GM23338 (cell line): ENCODE results near the gene TCF12. TPM values are rescaled to one million over a fixed set of nuclear protein-coding genes. Genes with fewer than 3 reads are reported as not detected.

Experiments used
- ATAC-seq: fragments of 200-7000 bp; cut with Tn5 transposase; 3 replicates; pipeline ENCODE4 v1.9.1; 2020
- DNase-seq: peaks from one replicate; pipeline ENCODE4 v3.0.0-alpha.2; 2015; ENCODE audit warnings: low spot score
- H2AFZ ChIP-seq: fragments of 200-600 bp; sonication (generic); 2 replicates; pipeline ENCODE4 v1.8.0; 2016; ENCODE audit warnings: antibody characterized with exemption, mild to moderate bottlenecking, moderate library complexity
- H3F3A ChIP-seq: fragments of 200-600 bp; sonication (generic); replicated peaks from 2 replicates; pipeline ENCODE4 v1.8.0; 2017; ENCODE audit warnings: antibody characterized with exemption, mixed run types, low read depth
- H3K27ac ChIP-seq: fragments of 200-600 bp; sonication (generic); 2 replicates; pipeline ENCODE4 v1.6.1; 2016; ENCODE audit warnings: low read depth
- H3K27me3 ChIP-seq: fragments of 200-600 bp; sonication (generic); 2 replicates; pipeline ENCODE4 v1.8.0; 2016; ENCODE audit warnings: mild to moderate bottlenecking, mixed run types, moderate library complexity; ENCODE audit not compliant: insufficient read depth
- H3K36me3 ChIP-seq: fragments of 200-600 bp; sonication (generic); 2 replicates; pipeline ENCODE4 v1.8.0; 2016; ENCODE audit warnings: mild to moderate bottlenecking; ENCODE audit not compliant: insufficient read depth
- H3K4me1 ChIP-seq: fragments of 200-600 bp; sonication (generic); 2 replicates; pipeline ENCODE4 v1.8.0; 2016; ENCODE audit warnings: mild to moderate bottlenecking, moderate library complexity; ENCODE audit not compliant: insufficient read depth
- H3K4me2 ChIP-seq: fragments of 200-600 bp; sonication (generic); 2 replicates; pipeline ENCODE4 v1.7.1; 2017; ENCODE audit warnings: mixed run types
- H3K4me3 ChIP-seq: fragments of 200-600 bp; sonication (generic); 2 replicates; pipeline ENCODE4 v1.6.1; 2016; ENCODE audit warnings: mixed run types
- H3K79me2 ChIP-seq: fragments of 200-600 bp; sonication (generic); replicated peaks from 2 replicates; pipeline ENCODE4 v1.8.0; 2017; ENCODE audit warnings: mild to moderate bottlenecking; ENCODE audit not compliant: insufficient read depth
- H3K9me2 ChIP-seq: fragments of 200-600 bp; sonication (generic); 2 replicates; pipeline ENCODE4 v1.8.0; 2017; ENCODE audit not compliant: insufficient read depth
- H4K20me1 ChIP-seq: fragments of 200-600 bp; sonication (generic); replicated peaks from 2 replicates; pipeline ENCODE4 v1.8.0; 2017; ENCODE audit warnings: mild to moderate bottlenecking; ENCODE audit not compliant: insufficient read depth
- H3K27ac Mint-ChIP-seq: 2 replicates; pipeline ENCODE4 v1.8.0; 2020; ENCODE audit warnings: inconsistent platforms, mild to moderate bottlenecking, moderate library complexity, mixed read lengths
- H3K27me3 Mint-ChIP-seq: 3 replicates; pipeline ENCODE4 v1.8.0; 2022; ENCODE audit warnings: low read depth, mild to moderate bottlenecking, moderate library complexity, mixed read lengths, inconsistent platforms; ENCODE audit not compliant: insufficient read depth, poor library complexity
- H3K36me3 Mint-ChIP-seq: 3 replicates; pipeline ENCODE4 v1.8.0; 2021; ENCODE audit warnings: low read depth, mild to moderate bottlenecking, inconsistent platforms, moderate library complexity, mixed read lengths
- H3K4me1 Mint-ChIP-seq: 3 replicates; pipeline ENCODE4 v1.8.0; 2020; ENCODE audit warnings: mild to moderate bottlenecking, inconsistent platforms, mixed read lengths
- H3K4me3 Mint-ChIP-seq: 3 replicates; pipeline ENCODE4 v1.8.0; 2021; ENCODE audit warnings: moderate library complexity, mild to moderate bottlenecking, inconsistent platforms, mixed read lengths
- H3K9me3 Mint-ChIP-seq: 3 replicates; pipeline ENCODE4 v1.8.0; 2020; ENCODE audit warnings: moderate library complexity, mild to moderate bottlenecking, inconsistent platforms, mixed read lengths
- EZH2 ChIP-seq: fragments of 200-600 bp; sonication (generic); IDR thresholded peaks from one replicate; pipeline ENCODE4 v1.8.0; 2017; ENCODE audit warnings: antibody characterized with exemption, mild to moderate bottlenecking, low read depth; ENCODE audit not compliant: unreplicated experiment
- JUNB ChIP-seq: IDR thresholded peaks from one replicate; pipeline ENCODE4 v1.6.1; 2016; ENCODE audit warnings: antibody characterized with exemption; ENCODE audit not compliant: unreplicated experiment
- ZNF114 ChIP-seq: fragments of 250-450 bp; sonication (Bioruptor Pico); IDR thresholded peaks from 2 replicates; pipeline ENCODE4 v1.5.0; 2020; ENCODE audit warnings: mild to moderate bottlenecking, moderate library complexity
- ZNF331 ChIP-seq: fragments of 250-450 bp; sonication (Bioruptor Pico); IDR thresholded peaks from 2 replicates; pipeline ENCODE4 v1.5.0; 2020; ENCODE audit warnings: low read depth, mild to moderate bottlenecking, moderate library complexity
- polyA plus RNA-seq: library from polyadenylated mRNA; unstranded; fragments of >200 nt; fragmentation: Nextera tagmentation; extraction: Ambion mirVana; gene quantifications from 2 replicates; pipeline ENCODE4 v1.2.1, GENCODE V29; 2016
- total RNA-seq: library from RNA; depleted of rRNA; stranded (reverse); fragments of >200 nt; shearing (Covaris generic); gene quantifications from 2 replicates; pipeline ENCODE4 v1.2.3, GENCODE V29; 2014
- TF ChIP-seq, protein P1 (sequence below): IDR thresholded peaks from one replicate; pipeline ENCODE4 v1.6.1; 2018; ENCODE audit warnings: antibody characterized with exemption; ENCODE audit not compliant: unreplicated experiment
- TF ChIP-seq, protein P2 (sequence below): IDR thresholded peaks from 2 replicates; pipeline ENCODE4 v1.6.1; 2016; ENCODE audit warnings: antibody characterized with exemption
- TF ChIP-seq, protein P3 (sequence below), 2 experiments: fragments of 200-600 bp in 1 of 2; sonication (generic) in 1 of 2; conservative IDR thresholded peaks; 2 replicates each; pipeline versions ENCODE4 v1.5.1 to v1.6.1; 2016 to 2017; ENCODE audit warnings: antibody characterized with exemption in 2 of 2, low read depth in 2 of 2, mild to moderate bottlenecking in 2 of 2, moderate library complexity in 1 of 2

Gene TCF12
- total and polyA plus RNA-seq, 2 experiments from 2014 or later, result 27.6 to 104 TPM

DNA sequence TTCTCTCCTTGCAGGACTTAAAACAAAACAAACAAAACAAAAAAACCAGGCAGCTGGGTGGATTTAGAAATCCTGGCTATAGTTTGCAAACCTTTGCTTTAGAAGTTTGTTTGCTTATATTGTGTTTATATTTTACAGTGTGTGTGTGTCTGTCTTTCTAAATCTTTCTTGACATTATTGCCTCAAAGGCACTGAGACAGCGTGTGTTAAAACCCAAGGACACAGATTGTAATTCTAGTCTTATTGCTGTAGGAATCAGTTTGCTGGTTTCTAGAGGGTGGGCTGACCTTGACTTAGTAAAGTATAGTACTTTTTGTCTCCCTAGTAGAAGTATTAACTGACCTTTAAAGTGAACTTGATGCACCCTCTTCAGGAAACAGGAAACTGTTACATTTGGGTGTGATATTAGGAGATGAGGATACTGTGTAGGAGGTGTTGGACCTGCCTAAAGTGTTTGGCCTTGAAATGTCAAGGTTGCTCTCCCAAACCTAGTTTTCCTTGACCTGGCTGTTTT lies 71.0 kb downstream of the TCF12 start (continued):
- TF ChIP-seq, protein P1, sequence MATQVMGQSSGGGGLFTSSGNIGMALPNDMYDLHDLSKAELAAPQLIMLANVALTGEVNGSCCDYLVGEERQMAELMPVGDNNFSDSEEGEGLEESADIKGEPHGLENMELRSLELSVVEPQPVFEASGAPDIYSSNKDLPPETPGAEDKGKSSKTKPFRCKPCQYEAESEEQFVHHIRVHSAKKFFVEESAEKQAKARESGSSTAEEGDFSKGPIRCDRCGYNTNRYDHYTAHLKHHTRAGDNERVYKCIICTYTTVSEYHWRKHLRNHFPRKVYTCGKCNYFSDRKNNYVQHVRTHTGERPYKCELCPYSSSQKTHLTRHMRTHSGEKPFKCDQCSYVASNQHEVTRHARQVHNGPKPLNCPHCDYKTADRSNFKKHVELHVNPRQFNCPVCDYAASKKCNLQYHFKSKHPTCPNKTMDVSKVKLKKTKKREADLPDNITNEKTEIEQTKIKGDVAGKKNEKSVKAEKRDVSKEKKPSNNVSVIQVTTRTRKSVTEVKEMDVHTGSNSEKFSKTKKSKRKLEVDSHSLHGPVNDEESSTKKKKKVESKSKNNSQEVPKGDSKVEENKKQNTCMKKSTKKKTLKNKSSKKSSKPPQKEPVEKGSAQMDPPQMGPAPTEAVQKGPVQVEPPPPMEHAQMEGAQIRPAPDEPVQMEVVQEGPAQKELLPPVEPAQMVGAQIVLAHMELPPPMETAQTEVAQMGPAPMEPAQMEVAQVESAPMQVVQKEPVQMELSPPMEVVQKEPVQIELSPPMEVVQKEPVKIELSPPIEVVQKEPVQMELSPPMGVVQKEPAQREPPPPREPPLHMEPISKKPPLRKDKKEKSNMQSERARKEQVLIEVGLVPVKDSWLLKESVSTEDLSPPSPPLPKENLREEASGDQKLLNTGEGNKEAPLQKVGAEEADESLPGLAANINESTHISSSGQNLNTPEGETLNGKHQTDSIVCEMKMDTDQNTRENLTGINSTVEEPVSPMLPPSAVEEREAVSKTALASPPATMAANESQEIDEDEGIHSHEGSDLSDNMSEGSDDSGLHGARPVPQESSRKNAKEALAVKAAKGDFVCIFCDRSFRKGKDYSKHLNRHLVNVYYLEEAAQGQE, result no peak
- TF ChIP-seq ZNF331 (CRISPR knock-in tag), result no peak
- TF ChIP-seq, protein P2, sequence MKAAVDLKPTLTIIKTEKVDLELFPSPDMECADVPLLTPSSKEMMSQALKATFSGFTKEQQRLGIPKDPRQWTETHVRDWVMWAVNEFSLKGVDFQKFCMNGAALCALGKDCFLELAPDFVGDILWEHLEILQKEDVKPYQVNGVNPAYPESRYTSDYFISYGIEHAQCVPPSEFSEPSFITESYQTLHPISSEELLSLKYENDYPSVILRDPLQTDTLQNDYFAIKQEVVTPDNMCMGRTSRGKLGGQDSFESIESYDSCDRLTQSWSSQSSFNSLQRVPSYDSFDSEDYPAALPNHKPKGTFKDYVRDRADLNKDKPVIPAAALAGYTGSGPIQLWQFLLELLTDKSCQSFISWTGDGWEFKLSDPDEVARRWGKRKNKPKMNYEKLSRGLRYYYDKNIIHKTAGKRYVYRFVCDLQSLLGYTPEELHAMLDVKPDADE, result no peak
- TF ChIP-seq, protein P3, sequence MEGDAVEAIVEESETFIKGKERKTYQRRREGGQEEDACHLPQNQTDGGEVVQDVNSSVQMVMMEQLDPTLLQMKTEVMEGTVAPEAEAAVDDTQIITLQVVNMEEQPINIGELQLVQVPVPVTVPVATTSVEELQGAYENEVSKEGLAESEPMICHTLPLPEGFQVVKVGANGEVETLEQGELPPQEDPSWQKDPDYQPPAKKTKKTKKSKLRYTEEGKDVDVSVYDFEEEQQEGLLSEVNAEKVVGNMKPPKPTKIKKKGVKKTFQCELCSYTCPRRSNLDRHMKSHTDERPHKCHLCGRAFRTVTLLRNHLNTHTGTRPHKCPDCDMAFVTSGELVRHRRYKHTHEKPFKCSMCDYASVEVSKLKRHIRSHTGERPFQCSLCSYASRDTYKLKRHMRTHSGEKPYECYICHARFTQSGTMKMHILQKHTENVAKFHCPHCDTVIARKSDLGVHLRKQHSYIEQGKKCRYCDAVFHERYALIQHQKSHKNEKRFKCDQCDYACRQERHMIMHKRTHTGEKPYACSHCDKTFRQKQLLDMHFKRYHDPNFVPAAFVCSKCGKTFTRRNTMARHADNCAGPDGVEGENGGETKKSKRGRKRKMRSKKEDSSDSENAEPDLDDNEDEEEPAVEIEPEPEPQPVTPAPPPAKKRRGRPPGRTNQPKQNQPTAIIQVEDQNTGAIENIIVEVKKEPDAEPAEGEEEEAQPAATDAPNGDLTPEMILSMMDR (conservative IDR thresholded peaks at IDR 0.05; ENCODE audit: low read depth in 2 of 2), result no peak
- TF ChIP-seq ZNF114, result no peak
- TF ChIP-seq JUNB, result no peak

DNA sequence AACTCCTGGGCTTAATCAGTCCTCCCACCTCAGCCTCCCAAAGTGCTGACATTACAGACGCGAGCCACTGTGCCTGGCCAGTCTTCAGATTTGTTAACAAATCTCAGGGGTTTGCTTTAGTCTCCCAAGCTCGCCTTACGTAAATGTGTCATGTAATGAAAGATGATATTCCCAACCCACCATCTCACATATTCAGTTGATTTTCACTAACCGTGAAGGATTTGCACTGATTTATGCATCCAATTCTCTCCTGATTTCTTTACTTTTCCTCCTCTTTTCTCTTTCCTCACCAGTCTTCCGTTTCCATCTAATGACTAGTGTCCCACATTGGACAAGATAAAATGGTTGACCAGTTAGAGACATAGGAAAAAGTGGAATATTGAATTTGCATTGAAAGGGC lies 72.6 kb downstream of the TCF12 start:
- Histone ChIP-seq H3K79me2 (peaks cover 89% of the 10 kb centered on the region), H4K20me1 (no peaks in the 10 kb centered on the region), H3K4me3 (no peak overlapping the region), H3F3A (no peaks in the 10 kb centered on the region), H3K4me2 (no peak overlapping the region), H3K27me3 (no peaks in the 10 kb centered on the region), H3K36me3 (no peaks in the 10 kb centered on the region), H3K27ac (no peak overlapping the region), H3K4me1 (peaks cover 18% of the 10 kb centered on the region; the same call in 1 of the 2 replicates), H2AFZ (no peak overlapping the region), H3K9me2 (no peaks in the 10 kb centered on the region)
- Mint-ChIP-seq H3K27ac (no peak overlapping the region), H3K36me3 (peaks cover 5% of the 10 kb centered on the region; the same call in 1 of the 3 replicates), H3K27me3 (no peaks in the 10 kb centered on the region), H3K4me3 (no peak overlapping the region), H3K9me3 (no peaks in the 10 kb centered on the region), H3K4me1 (peaks cover 18% of the 10 kb centered on the region)
- DNase-seq (no peak), ATAC-seq (no peak)
- no peak for TF ChIP-seq EZH2
- TF ChIP-seq, protein P2, result no peak
